ENCODE measurements around the gene KMT2E.
"Not testable (repeated sequence)": the region's sequence is repeated elsewhere in the genome, so short reads cannot be mapped to it uniquely, and the experiment has no call there.

Gene KMT2E

GRCh38 chr7:105021967-105022366, 8.0 kb downstream of the KMT2E start:
- Histone ChIP-seq H3K9me3 (ENCODE audit: insufficient read depth, low read depth, low read length) (no peaks in the 10 kb centered on the region), H3K27ac (ENCODE audit: low read length) (no peak overlapping the region), H3K4me1 (ENCODE audit: insufficient read depth, low read length) (peaks cover 12% of the 10 kb centered on the region), H3K27me3 (ENCODE audit: insufficient read depth, low read length) (no peaks in the 10 kb centered on the region), H3K36me3 (ENCODE audit: insufficient read depth, low read depth, low read length) (no peaks in the 10 kb centered on the region), H3K4me3 (ENCODE audit: low read length) (no peak overlapping the region), H3K9ac (ENCODE audit: low read depth, low read length) (no peak overlapping the region)

DNA sequence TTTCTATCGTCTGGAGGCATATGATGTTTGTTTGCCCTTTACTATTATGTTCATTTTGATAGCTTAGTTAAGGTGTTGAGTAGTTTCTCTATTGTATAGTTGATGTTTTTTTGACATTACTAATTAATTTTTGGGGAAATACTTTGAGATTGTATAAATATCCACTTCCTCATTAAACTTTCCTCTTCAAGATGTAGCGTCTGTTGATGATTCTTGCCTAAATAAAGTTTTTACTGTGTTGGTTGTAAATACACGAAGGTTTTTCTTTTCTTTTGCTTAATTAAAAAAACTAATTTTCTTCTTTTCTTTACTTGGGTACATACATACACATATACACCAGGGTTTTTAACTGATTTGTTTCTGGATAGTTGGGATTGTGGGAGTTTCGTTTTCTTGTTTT, 8.5 kb downstream of the KMT2E start:
- Histone ChIP-seq H3K4me1 (ENCODE audit: insufficient read depth, low read length) (peaks cover 11% of the 10 kb centered on the region), H3K4me3 (ENCODE audit: low read length) (no peak overlapping the region), H3K9ac (ENCODE audit: low read depth, low read length) (no peak overlapping the region), H3K36me3 (ENCODE audit: insufficient read depth, low read depth, low read length) (no peaks in the 10 kb centered on the region), H3K27ac (ENCODE audit: low read length) (no peak overlapping the region), H3K27me3 (ENCODE audit: insufficient read depth, low read length) (no peaks in the 10 kb centered on the region), H3K9me3 (ENCODE audit: insufficient read depth, low read depth, low read length) (no peaks in the 10 kb centered on the region)

GRCh38 chr7:105024734-105025133, 10.7 kb downstream of the KMT2E start:
- no peaks in the 10 kb centered on the region for H3K27me3 ChIP-seq (ENCODE audit: insufficient read depth, low read length)
- no peaks in the 10 kb centered on the region for H3K9me3 ChIP-seq (ENCODE audit: insufficient read depth, low read depth, low read length)
- H3K4me3 ChIP-seq (ENCODE audit: low read length): no peak overlapping the region
- H3K4me1 ChIP-seq (ENCODE audit: insufficient read depth, low read length): peaks cover 11% of the 10 kb centered on the region
- H3K9ac ChIP-seq (ENCODE audit: low read depth, low read length): no peak overlapping the region
- H3K36me3 ChIP-seq (ENCODE audit: insufficient read depth, low read depth, low read length): no peaks in the 10 kb centered on the region
- no peak overlapping the region for H3K27ac ChIP-seq (ENCODE audit: low read length)

DNA sequence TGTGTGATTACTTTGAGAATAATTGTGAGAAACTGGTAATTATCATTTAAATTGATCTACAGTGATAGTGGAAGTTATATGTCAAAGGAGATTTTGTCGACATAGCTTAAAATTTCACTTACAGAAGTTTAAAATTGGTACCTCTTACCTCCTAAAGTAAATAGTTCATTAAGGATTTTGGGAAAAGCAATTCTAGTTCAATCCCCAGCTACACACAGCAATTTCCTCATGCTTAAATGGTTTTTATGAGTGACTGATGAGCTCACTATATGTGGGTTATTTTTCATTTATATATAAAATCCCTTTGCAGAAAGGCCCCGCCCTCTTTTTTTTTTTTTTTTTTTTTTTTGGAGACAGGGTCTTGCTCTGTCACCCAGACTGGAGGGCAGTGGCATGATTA, 12.7 kb downstream of the KMT2E start:
- no peaks in the 10 kb centered on the region for H3K36me3 ChIP-seq (ENCODE audit: insufficient read depth, low read depth, low read length)
- no peaks in the 10 kb centered on the region for H3K9me3 ChIP-seq (ENCODE audit: insufficient read depth, low read depth, low read length)
- H3K9ac ChIP-seq (ENCODE audit: low read depth, low read length): no peak overlapping the region
- H3K4me3 ChIP-seq (ENCODE audit: low read length): no peak overlapping the region
- no peaks in the 10 kb centered on the region for H3K27me3 ChIP-seq (ENCODE audit: insufficient read depth, low read length)
- H3K27ac ChIP-seq (ENCODE audit: low read length): no peak overlapping the region
- H3K4me1 ChIP-seq (ENCODE audit: insufficient read depth, low read length): peaks cover 11% of the 10 kb centered on the region

- H3K4me3 ChIP-seq (ENCODE audit: low read length): no peak overlapping the region
- no peak overlapping the region for H3K9ac ChIP-seq (ENCODE audit: low read depth, low read length)
- H3K27ac ChIP-seq (ENCODE audit: low read length): no peak overlapping the region
- no peaks in the 10 kb centered on the region for H3K9me3 ChIP-seq (ENCODE audit: insufficient read depth, low read depth, low read length)
- peaks cover 11% of the 10 kb centered on the region for H3K4me1 ChIP-seq (ENCODE audit: insufficient read depth, low read length)
- H3K27me3 ChIP-seq (ENCODE audit: insufficient read depth, low read length): no peaks in the 10 kb centered on the region
- H3K36me3 ChIP-seq (ENCODE audit: insufficient read depth, low read depth, low read length): no peaks in the 10 kb centered on the region
These were observed 13.3 kb downstream of the KMT2E start for GRCh38 chr7:105027176-105027853.

DNA sequence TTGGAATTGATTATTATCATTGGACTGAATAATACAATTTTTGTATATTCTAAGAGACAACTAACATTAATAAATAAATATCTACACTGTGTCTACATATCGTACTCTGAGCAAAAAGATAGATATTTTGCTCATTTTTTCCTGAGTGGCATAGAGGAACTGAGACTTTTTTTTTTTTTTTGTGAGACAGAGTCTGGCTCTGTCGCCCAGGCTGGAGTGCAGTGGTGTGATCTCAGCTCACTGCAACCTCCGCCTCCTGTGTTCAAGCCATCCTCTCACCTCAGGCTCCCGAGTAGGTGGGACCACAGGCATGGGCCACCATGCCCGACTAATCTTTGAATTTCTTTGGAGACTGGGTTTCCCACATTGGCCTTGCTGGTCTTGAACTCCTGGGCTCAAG, 14.0 kb downstream of the KMT2E start:
- H3K9ac ChIP-seq (ENCODE audit: low read depth, low read length): no peak overlapping the region
- no peaks in the 10 kb centered on the region for H3K27me3 ChIP-seq (ENCODE audit: insufficient read depth, low read length)
- no peaks in the 10 kb centered on the region for H3K36me3 ChIP-seq (ENCODE audit: insufficient read depth, low read depth, low read length)
- H3K9me3 ChIP-seq (ENCODE audit: insufficient read depth, low read depth, low read length): no peaks in the 10 kb centered on the region
- no peak overlapping the region for H3K27ac ChIP-seq (ENCODE audit: low read length)
- no peak overlapping the region for H3K4me3 ChIP-seq (ENCODE audit: low read length)
- H3K4me1 ChIP-seq (ENCODE audit: insufficient read depth, low read length): peaks cover 11% of the 10 kb centered on the region

GRCh38 chr7:105028941-105029340, 14.9 kb downstream of the KMT2E start:
- not testable (repeated sequence) for H3K9ac ChIP-seq (ENCODE audit: low read depth, low read length); H3K4me3 ChIP-seq (ENCODE audit: low read length); H3K27me3 ChIP-seq (ENCODE audit: insufficient read depth, low read length); H3K9me3 ChIP-seq (ENCODE audit: insufficient read depth, low read depth, low read length); H3K36me3 ChIP-seq (ENCODE audit: insufficient read depth, low read depth, low read length); H3K27ac ChIP-seq (ENCODE audit: low read length)
- peaks cover 11% of the 10 kb centered on the region for H3K4me1 ChIP-seq (ENCODE audit: insufficient read depth, low read length)

GRCh38 chr7:105030447-105030846, 16.4 kb downstream of the KMT2E start:
- H3K27ac ChIP-seq (ENCODE audit: low read length): no peak overlapping the region
- H3K36me3 ChIP-seq (ENCODE audit: insufficient read depth, low read depth, low read length): no peaks in the 10 kb centered on the region
- no peak overlapping the region for H3K9ac ChIP-seq (ENCODE audit: low read depth, low read length)
- H3K4me1 ChIP-seq (ENCODE audit: insufficient read depth, low read length): no peaks in the 10 kb centered on the region; the same call in 1 of the 2 replicates
- H3K9me3 ChIP-seq (ENCODE audit: insufficient read depth, low read depth, low read length): no peaks in the 10 kb centered on the region
- no peak overlapping the region for H3K4me3 ChIP-seq (ENCODE audit: low read length)
- H3K27me3 ChIP-seq (ENCODE audit: insufficient read depth, low read length): no peaks in the 10 kb centered on the region

GRCh38 chr7:105032553-105033214, 18.7 kb downstream of the KMT2E start:
- no peak overlapping the region for H3K9ac ChIP-seq (ENCODE audit: low read depth, low read length)
- no peaks in the 10 kb centered on the region for H3K27me3 ChIP-seq (ENCODE audit: insufficient read depth, low read length)
- H3K4me1 ChIP-seq (ENCODE audit: insufficient read depth, low read length): no peaks in the 10 kb centered on the region
- H3K36me3 ChIP-seq (ENCODE audit: insufficient read depth, low read depth, low read length): no peaks in the 10 kb centered on the region
- H3K4me3 ChIP-seq (ENCODE audit: low read length): no peak overlapping the region
- no peaks in the 10 kb centered on the region for H3K9me3 ChIP-seq (ENCODE audit: insufficient read depth, low read depth, low read length)
- no peak overlapping the region for H3K27ac ChIP-seq (ENCODE audit: low read length)

- Histone ChIP-seq H3K4me1 (ENCODE audit: insufficient read depth, low read length) (no peaks in the 10 kb centered on the region), H3K27me3 (ENCODE audit: insufficient read depth, low read length) (no peaks in the 10 kb centered on the region), H3K4me3 (ENCODE audit: low read length) (no peak overlapping the region), H3K27ac (ENCODE audit: low read length) (no peak overlapping the region), H3K9me3 (ENCODE audit: insufficient read depth, low read depth, low read length) (no peaks in the 10 kb centered on the region), H3K9ac (ENCODE audit: low read depth, low read length) (no peak overlapping the region), H3K36me3 (ENCODE audit: insufficient read depth, low read depth, low read length) (peaks cover 6% of the 10 kb centered on the region)
These were observed 21.3 kb downstream of the KMT2E start for GRCh38 chr7:105035349-105035748.

DNA sequence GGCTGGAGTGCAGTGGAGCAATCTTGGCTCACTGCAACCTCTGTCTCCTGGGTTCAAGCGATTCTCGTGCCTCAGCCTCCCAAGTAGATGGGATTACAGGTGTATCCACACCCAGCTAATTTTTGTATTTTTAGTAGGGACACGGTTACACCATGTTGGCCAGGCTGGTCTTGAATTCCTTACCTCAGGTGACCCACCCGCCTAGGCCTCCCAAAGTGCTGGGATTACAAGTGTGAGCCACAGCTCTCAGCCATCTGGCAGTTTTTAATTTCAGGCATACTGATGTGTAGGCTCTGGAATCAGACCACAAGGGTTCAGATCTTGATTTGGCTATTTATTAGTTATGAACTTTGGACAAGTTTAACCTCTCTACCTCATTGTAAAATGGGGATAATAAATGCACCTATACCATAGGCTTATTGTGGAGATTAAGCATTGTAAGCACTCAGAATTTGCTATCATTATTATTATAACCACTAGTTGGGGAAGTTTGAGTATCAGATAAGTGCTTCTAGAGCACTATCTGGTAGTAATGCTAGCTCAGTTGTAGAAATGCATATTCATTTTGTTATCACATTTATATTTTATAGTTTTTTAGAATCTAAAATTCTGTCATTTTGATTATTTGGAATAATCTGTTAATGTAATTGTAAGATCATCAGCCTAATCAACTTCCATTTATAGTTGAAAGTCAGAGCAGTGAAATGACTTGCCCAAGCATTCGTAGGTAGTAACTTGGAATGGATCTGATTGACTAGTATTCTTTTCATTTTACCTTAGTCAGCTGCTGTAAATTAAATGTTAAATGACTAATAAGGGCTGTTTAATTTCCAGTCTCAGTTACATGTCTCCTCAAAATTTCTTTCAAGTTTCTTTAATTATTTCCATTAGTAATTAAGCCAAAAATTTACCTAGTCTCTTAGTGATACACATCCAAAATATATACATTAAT, 22.5 kb downstream of the KMT2E start:
- H3K4me1 ChIP-seq (ENCODE audit: insufficient read depth, low read length): no peaks in the 10 kb centered on the region
- H3K9ac ChIP-seq (ENCODE audit: low read depth, low read length): no peak overlapping the region
- H3K4me3 ChIP-seq (ENCODE audit: low read length): no peak overlapping the region
- H3K27me3 ChIP-seq (ENCODE audit: insufficient read depth, low read length): no peaks in the 10 kb centered on the region
- no peaks in the 10 kb centered on the region for H3K9me3 ChIP-seq (ENCODE audit: insufficient read depth, low read depth, low read length)
- peaks cover 17% of the 10 kb centered on the region for H3K36me3 ChIP-seq (ENCODE audit: insufficient read depth, low read depth, low read length)
- H3K27ac ChIP-seq (ENCODE audit: low read length): no peak overlapping the region
